Testis (tissue), 3 donors: ENCODE measurements around the gene CDKL5. TPM values are rescaled to one million over a fixed set of nuclear protein-coding genes. Genes with fewer than 3 reads are reported as not detected.

Experiments
- DNase-seq: peaks from one replicate; pipeline ENCODE4 v3.0.0-alpha.2; 2019
- H3K27ac ChIP-seq, 2 donors: fragments of 200-600 bp; sonication (generic); one replicate each; pipeline ENCODE4 v1.5.1; 2019
- H3K27me3 ChIP-seq: fragments of 200-600 bp; sonication (generic); one replicate; pipeline ENCODE4 v1.5.1; 2019
- H3K36me3 ChIP-seq: fragments of 200-600 bp; sonication (generic); one replicate; pipeline ENCODE4 v1.5.1; 2017; ENCODE audit warnings: low read depth; ENCODE audit errors: missing control alignments
- H3K4me1 ChIP-seq: fragments of 200-600 bp; sonication (generic); one replicate; pipeline ENCODE4 v1.5.1; 2019
- H3K4me3 ChIP-seq, 2 donors: fragments of 200-600 bp; sonication (generic); one replicate each; pipeline ENCODE4 v1.5.1; 2017 to 2019
- H3K9me3 ChIP-seq: fragments of 200-600 bp; sonication (generic); one replicate; pipeline ENCODE4 v1.5.1; 2017
- POLR2A ChIP-seq: fragments of 450-650 bp; IDR thresholded peaks from one replicate; pipeline ENCODE4 v1.6.1; 2017; ENCODE audit warnings: antibody characterized with exemption, mild to moderate bottlenecking, moderate library complexity
- WGBS, 2 donors: methylation state at CpG; one replicate each; pipeline ENCODE4 v1.1.5; 2018; 5-methylcytosine and 5-hydroxymethylcytosine counted together
- intact Hi-C: fragments of 100-400 bp; cut with DNase I; formaldehyde crosslinking; loops from one replicate; pipeline ENCODE4 v1.15.1; 2023; ENCODE audit warnings: low total_unique reads
- polyA plus RNA-seq: library from polyadenylated mRNA; stranded (reverse); fragments of 350-450 nt; fragmentation: Illumina TruSeq; extraction: RNeasy Lipid Tissue Mini Kit (QIAGEN cat#74804); gene quantifications from one replicate; pipeline ENCODE4 v1.2.3, GENCODE V29; 2014; ENCODE audit warnings: low read depth, low replicate concordance; ENCODE audit not compliant: insufficient read depth
- total RNA-seq, 2 donors: library from RNA; depleted of rRNA; stranded (reverse); fragments of >200 nt; gene quantifications; one replicate each; pipeline ENCODE4 v1.2.3, GENCODE V29; 2016
- TF ChIP-seq, protein P1 (sequence below), 3 experiments: fragments of 450-650 bp in 2 of 3; fragments of 200-600 bp in 1 of 3; sonication (generic) in 1 of 3; IDR thresholded peaks; one replicate each; pipeline ENCODE4 v1.5.1; 2016 to 2019; ENCODE audit warnings: antibody characterized with exemption in 3 of 3, mild to moderate bottlenecking in 2 of 3, moderate library complexity in 1 of 3

Gene CDKL5
- total and polyA plus RNA-seq, 3 donors from 2014 or later: 20.1 to 24.7 (median 21.1) TPM

DNA sequence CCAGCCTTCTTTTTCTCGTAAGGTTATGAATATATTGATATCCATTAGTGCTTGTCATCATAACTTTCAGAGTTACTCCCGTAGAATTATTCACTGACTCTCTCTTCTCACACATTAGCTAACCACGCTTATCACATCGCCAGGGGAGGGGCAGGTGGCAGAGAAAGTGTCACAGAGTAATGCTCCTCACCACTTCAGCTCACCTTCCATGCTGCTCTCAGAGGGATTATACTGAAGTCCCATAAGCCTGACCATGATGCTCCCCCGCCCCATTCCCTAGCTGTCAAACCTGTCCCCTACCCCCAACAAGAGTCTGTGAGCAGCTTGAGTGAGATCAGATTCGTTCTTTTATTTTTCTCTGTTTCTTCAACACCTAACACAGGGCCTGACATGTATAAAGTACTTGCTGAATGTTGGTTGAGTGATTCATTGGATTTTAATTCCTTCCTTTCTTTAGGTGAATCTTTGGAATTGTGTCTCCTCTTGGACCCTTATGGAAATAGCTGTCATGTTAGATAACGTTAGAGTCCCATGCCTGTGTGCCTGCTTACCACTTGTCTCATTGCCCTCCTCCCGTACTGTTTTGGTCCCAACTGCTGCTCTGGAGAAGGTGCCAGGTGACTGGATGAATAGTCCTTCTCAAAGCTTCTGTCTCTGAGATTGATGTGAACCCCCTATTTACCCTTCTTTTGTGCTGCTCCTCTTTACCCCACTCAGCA, 191.4 kb downstream of the CDKL5 start:
- H3K27me3 ChIP-seq: no peaks in the 10 kb centered on the region
- H3K9me3 ChIP-seq: no peaks in the 10 kb centered on the region
- no peak for DNase-seq
- H3K27ac ChIP-seq: no peak overlapping the region
- 95 to 99% methylated on average over 8 of the region's 8 CpGs for WGBS, 2 donors
- H3K4me1 ChIP-seq: no peaks in the 10 kb centered on the region
- no peak for TF ChIP-seq POLR2A
- no peak overlapping the region for H3K4me3 ChIP-seq
- intact Hi-C loops: no loop called here
- H3K36me3 ChIP-seq: no peaks in the 10 kb centered on the region

DNA sequence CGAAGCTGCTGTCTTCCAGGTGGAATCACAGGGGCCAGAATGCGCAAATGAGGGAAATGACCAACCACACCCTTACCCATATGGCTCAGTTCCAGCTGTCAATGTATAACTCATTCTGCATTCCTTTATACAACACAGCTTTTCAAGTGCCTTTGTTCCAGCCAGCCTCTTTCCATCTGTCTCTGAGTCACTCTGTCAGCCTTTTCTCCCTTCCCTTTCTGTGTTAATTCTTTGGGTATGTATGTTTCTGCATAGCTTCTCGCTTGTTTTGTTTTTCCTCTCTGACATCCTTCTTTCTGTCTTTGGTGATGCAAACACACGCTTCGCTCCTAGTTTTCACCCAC, 192.0 kb downstream of the CDKL5 start:
- H3K27ac ChIP-seq: no peak overlapping the region
- no peaks in the 10 kb centered on the region for H3K36me3 ChIP-seq
- H3K27me3 ChIP-seq: no peaks in the 10 kb centered on the region
- H3K4me3 ChIP-seq: no peak overlapping the region
- H3K4me1 ChIP-seq: no peaks in the 10 kb centered on the region
- DNase-seq: no peak
- intact Hi-C loops: no loop called here
- H3K9me3 ChIP-seq: no peaks in the 10 kb centered on the region
- TF ChIP-seq, protein P1, sequence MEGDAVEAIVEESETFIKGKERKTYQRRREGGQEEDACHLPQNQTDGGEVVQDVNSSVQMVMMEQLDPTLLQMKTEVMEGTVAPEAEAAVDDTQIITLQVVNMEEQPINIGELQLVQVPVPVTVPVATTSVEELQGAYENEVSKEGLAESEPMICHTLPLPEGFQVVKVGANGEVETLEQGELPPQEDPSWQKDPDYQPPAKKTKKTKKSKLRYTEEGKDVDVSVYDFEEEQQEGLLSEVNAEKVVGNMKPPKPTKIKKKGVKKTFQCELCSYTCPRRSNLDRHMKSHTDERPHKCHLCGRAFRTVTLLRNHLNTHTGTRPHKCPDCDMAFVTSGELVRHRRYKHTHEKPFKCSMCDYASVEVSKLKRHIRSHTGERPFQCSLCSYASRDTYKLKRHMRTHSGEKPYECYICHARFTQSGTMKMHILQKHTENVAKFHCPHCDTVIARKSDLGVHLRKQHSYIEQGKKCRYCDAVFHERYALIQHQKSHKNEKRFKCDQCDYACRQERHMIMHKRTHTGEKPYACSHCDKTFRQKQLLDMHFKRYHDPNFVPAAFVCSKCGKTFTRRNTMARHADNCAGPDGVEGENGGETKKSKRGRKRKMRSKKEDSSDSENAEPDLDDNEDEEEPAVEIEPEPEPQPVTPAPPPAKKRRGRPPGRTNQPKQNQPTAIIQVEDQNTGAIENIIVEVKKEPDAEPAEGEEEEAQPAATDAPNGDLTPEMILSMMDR (IDR thresholded peaks at IDR 0.05): no peak
- no peak for TF ChIP-seq POLR2A
- 96 to 100% methylated on average over 5 of the region's 5 CpGs for WGBS, 2 donors

DNA sequence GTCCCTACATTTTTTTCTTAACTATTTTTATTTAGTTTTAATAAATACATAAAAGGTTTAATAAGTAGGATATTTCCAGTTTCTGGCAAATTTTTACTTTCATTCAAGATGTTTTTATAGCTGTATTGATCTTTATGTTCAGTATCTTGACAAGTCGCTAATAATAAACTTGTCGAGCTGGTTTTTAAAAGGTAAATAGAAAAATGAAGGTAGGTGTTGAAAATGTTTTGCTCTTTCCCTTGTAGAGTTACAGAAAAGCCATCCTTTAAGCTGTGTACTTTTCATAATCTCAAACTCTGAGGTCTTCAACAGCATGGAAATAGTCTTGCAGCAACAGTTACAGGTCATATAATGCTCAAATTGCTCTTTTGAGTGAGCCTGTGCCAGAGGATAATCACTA, 193.9 kb downstream of the CDKL5 start:
- no peak for TF ChIP-seq POLR2A
- Histone ChIP-seq H3K9me3 (no peaks in the 10 kb centered on the region), H3K36me3 (no peaks in the 10 kb centered on the region), H3K27ac (no peak overlapping the region), H3K27me3 (no peaks in the 10 kb centered on the region), H3K4me3 (no peak overlapping the region), H3K4me1 (no peaks in the 10 kb centered on the region)
- 93 to 100% methylated on average over 2 of the region's 2 CpGs for WGBS, 2 donors
- intact Hi-C loops: no loop called here
- no peak for DNase-seq

DNA sequence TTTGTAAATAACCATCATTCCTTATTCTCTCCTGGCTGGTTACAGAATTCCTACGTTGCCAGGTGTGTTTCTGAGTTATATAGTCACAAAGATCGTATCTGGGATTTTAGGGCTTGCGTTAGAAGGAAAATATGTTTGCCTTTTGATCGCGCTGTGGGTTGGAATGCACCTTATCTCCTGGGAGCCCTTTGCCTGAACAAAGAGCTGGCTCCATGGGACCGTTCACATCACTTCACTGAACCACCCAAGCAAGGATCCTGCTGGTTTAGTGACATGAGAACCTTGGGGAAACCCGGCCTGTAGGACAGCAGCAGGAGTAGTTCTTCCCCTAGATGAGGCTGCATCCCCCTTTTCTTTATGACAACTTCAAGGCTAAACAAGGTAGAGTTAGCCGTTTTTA, 194.9 kb downstream of the CDKL5 start:
- Histone ChIP-seq H3K27me3 (no peaks in the 10 kb centered on the region), H3K36me3 (no peaks in the 10 kb centered on the region), H3K4me1 (no peaks in the 10 kb centered on the region), H3K9me3 (no peaks in the 10 kb centered on the region), H3K27ac (no peak overlapping the region), H3K4me3 (no peak overlapping the region)
- intact Hi-C loops: no loop called here
- WGBS, 2 donors: 93% methylated on average over 6 to 8 of the region's 8 CpGs
- DNase-seq: no peak
- TF ChIP-seq, protein P1 (IDR thresholded peaks at IDR 0.05): no peak
- no peak for TF ChIP-seq POLR2A

DNA sequence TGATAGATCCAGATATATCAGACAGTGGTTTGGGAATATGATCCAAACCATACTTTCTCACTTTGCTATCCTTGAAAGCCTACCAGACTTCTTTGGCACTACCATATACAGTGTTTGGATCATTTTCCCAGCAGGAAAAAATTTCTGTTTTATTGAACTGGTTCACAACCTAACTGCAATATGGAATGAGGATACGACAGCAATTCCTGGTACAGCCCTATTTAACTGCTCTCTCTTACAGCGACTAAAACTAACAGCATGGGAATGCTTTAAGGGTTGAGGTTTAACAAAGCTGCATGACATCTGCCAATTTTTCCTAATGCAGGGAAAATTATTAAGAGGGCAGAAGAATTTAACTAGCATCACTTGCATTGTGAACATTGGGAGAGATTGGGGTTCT, 199.2 kb downstream of the CDKL5 start:
- TF ChIP-seq, protein P1 (IDR thresholded peaks at IDR 0.05): no peak
- TF ChIP-seq POLR2A: no peak
- no peaks in the 10 kb centered on the region for H3K4me1 ChIP-seq
- H3K9me3 ChIP-seq: no peaks in the 10 kb centered on the region
- H3K4me3 ChIP-seq: no peak overlapping the region
- no peak overlapping the region for H3K27ac ChIP-seq
- no peak for DNase-seq
- no peaks in the 10 kb centered on the region for H3K36me3 ChIP-seq
- H3K27me3 ChIP-seq: no peaks in the 10 kb centered on the region
- intact Hi-C loops: no loop called here
- WGBS, 2 donors: 86 to 100% methylated on average over 1 to 2 of the region's 2 CpGs

DNA sequence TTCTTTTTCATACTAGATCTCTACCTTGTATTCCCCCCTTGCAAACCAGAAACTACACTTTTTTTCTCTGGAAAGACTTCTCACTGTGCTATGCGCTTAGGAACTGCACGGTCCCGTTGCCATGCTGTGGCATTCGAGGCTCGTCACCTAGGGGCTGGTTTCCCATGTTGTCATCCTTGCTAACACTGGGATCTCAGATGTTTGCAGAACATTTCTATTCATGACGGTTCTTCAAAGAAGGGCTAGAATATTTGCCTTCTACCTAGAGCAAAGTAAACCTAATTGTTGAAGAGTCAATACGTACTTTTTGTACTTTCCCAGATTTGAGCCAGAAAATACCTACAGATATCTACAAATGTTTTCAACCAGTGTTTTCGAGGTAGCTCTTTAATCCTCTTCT, 205.5 kb downstream of the CDKL5 start:
- Histone ChIP-seq H3K36me3 (no peaks in the 10 kb centered on the region), H3K4me3 (no peak overlapping the region), H3K4me1 (no peaks in the 10 kb centered on the region), H3K27me3 (no peaks in the 10 kb centered on the region), H3K27ac (no peak overlapping the region), H3K9me3 (no peaks in the 10 kb centered on the region)
- no peak for DNase-seq
- WGBS, 2 donors: 88 to 97% methylated on average over 7 to 8 of the region's 8 CpGs
- no peak for TF ChIP-seq POLR2A
- TF ChIP-seq, protein P1 (IDR thresholded peaks at IDR 0.05): no peak
- intact Hi-C loops: no loop called here
